GM12878 (cell line): ENCODE measurements around the gene TMEM175. TPM values are rescaled to one million over a fixed set of nuclear protein-coding genes. Genes with fewer than 3 reads are reported as not detected.

ENCODE experiments used
- ATAC-seq: fragments of 200-7000 bp; cut with Tn5 transposase; 3 replicates; pipeline ENCODE4 v1.9.1; 2020; ENCODE audit warnings: mild to moderate bottlenecking, moderate library complexity
- BruUV-seq: library from RNA; stranded (reverse); fragments of 400-500 nt; replicated peaks from 2 replicates; lab custom pipeline; 2021; lab: Mats Ljungman, UMichigan
- CTCF ChIA-PET: fragments of 300-600 bp; sonication (Branson Sonifier 250); formaldehyde crosslinking; extraction: SDS; loops from one replicate; lab custom pipeline; 2021; ENCODE audit warnings: inconsistent platforms; lab: Yijun Ruan, JAX
- POLR2A ChIA-PET: fragments of 350-600 bp; formaldehyde crosslinking; extraction: SDS; loops from one replicate; lab custom pipeline; 2021; ENCODE audit warnings: inconsistent platforms; lab: Charles Lee
- RAD21 ChIA-PET: fragments of 300-600 bp; sonication (Branson Sonifier 250); formaldehyde crosslinking; loops from one replicate; lab custom pipeline; 2023; ENCODE audit warnings: antibody characterized with exemption; ENCODE audit not compliant: unreplicated experiment; lab: Charles Lee
- SMC1A ChIA-PET: fragments of 300-600 bp; sonication (Branson Sonifier 250); formaldehyde crosslinking; loops from one replicate; lab custom pipeline; 2023; ENCODE audit not compliant: unreplicated experiment, uncharacterized antibody; lab: Charles Lee
- DNase-seq: peaks from one replicate; pipeline ENCODE4 v3.0.0-alpha.2; 2011; ENCODE audit warnings: low read depth, low spot score
- FAIRE-seq: peaks from 3 replicates; lab custom pipeline; 2011; peaks lifted over from hg19 to GRCh38; lab: Jason Lieb, UNC
- H2AFZ ChIP-seq: 2 replicates; pipeline ENCODE4 v1.6.0; 2011; ENCODE audit warnings: low read depth, low read length, control low read depth; ENCODE audit not compliant: control insufficient read depth
- H3K27ac ChIP-seq: 2 replicates; pipeline ENCODE4 v1.5.1; 2011; ENCODE audit warnings: control low read depth; ENCODE audit not compliant: control insufficient read depth, insufficient read depth
- H3K27me3 ChIP-seq, 2 experiments: replicated peaks in 1 of 2; 2 replicates each; pipeline versions ENCODE4 v1.6.0 to v1.6.1; 2011; ENCODE audit warnings: low read length in 1 of 2; ENCODE audit not compliant: control insufficient read depth in 2 of 2, insufficient read depth in 2 of 2
- H3K36me3 ChIP-seq, 2 experiments: 2 replicates each; pipeline ENCODE4 v1.5.1; 2011; ENCODE audit warnings: low read length in 1 of 2; ENCODE audit not compliant: control insufficient read depth in 2 of 2, insufficient read depth in 2 of 2
- H3K4me1 ChIP-seq: 2 replicates; pipeline ENCODE4 v1.6.1; 2011; ENCODE audit warnings: mild to moderate bottlenecking, low read length, moderate library complexity, mixed read lengths; ENCODE audit not compliant: control insufficient read depth, insufficient read depth
- H3K4me2 ChIP-seq: 2 replicates; pipeline ENCODE4 v1.6.0; 2011; ENCODE audit warnings: control low read depth; ENCODE audit not compliant: control insufficient read depth, insufficient read depth
- H3K4me3 ChIP-seq: fragments of 200-600 bp; sonication (generic); 2 replicates; pipeline ENCODE4 v1.5.1; 2016
- H3K79me2 ChIP-seq: 2 replicates; pipeline ENCODE4 v1.6.0; 2011; ENCODE audit warnings: low read length; ENCODE audit not compliant: control insufficient read depth, insufficient read depth
- H3K9ac ChIP-seq: 2 replicates; pipeline ENCODE4 v1.8.0; 2011; ENCODE audit warnings: low read length, control low read depth, mixed read lengths; ENCODE audit not compliant: control insufficient read depth, insufficient read depth
- H3K9me3 ChIP-seq: replicated peaks from 3 replicates; pipeline ENCODE4 v1.5.1; 2011; ENCODE audit warnings: mild to moderate bottlenecking, low read length; ENCODE audit not compliant: control insufficient read depth, insufficient read depth
- H4K20me1 ChIP-seq: 2 replicates; pipeline ENCODE4 v1.6.0; 2011; ENCODE audit not compliant: control insufficient read depth, insufficient read depth
- DPF2 ChIP-seq: fragments of 450-650 bp; IDR thresholded peaks from 2 replicates; pipeline ENCODE4 v1.6.1; 2017; ENCODE audit warnings: mild to moderate bottlenecking
- EGR1 ChIP-seq, 2 experiments: IDR thresholded peaks; 1 replicate in 1 of 2; 2 replicates in 1 of 2; pipeline ENCODE4 v1.6.1; 2011 to 2012; ENCODE audit warnings: low read depth in 2 of 2, low read length in 2 of 2, borderline replicate concordance in 1 of 2, mild to moderate bottlenecking in 1 of 2, moderate library complexity in 1 of 2
- ETV6 ChIP-seq, 2 experiments: fragments of 450-650 bp in 1 of 2; IDR thresholded peaks in 1 of 2; conservative IDR thresholded peaks in 1 of 2; 2 replicates each; pipeline ENCODE4 v1.6.1; 2014; ENCODE audit warnings: antibody characterized with exemption in 1 of 2, borderline replicate concordance in 1 of 2, low read depth in 1 of 2, mild to moderate bottlenecking in 1 of 2, moderate library complexity in 1 of 2
- GABPA ChIP-seq: IDR thresholded peaks from 2 replicates; pipeline ENCODE4 v1.6.1; 2014; ENCODE audit warnings: antibody characterized with exemption, low read depth, mild to moderate bottlenecking, inconsistent platforms
- GATAD2B ChIP-seq: fragments of 450-650 bp; conservative IDR thresholded peaks from 2 replicates; pipeline ENCODE4 v1.6.1; 2017; ENCODE audit warnings: low read depth, mild to moderate bottlenecking, moderate library complexity
- MYC ChIP-seq: IDR thresholded peaks from 2 replicates; pipeline ENCODE4 v1.6.1; 2011; ENCODE audit warnings: mild to moderate bottlenecking, low read length, moderate library complexity, inconsistent platforms; ENCODE audit not compliant: insufficient read depth, insufficient replicate concordance, insufficient read length, severe bottlenecking
- NRF1 ChIP-seq: conservative IDR thresholded peaks from 2 replicates; pipeline ENCODE4 v1.6.1; 2011; ENCODE audit warnings: mild to moderate bottlenecking, low read depth, low read length, improper control_type of control experiment
- POLR2A ChIP-seq: IDR thresholded peaks from 2 replicates; pipeline ENCODE4 v1.6.1; 2011; ENCODE audit warnings: low read depth, mild to moderate bottlenecking, low read length
- SMARCA5 ChIP-seq: fragments of 450-650 bp; IDR thresholded peaks from 2 replicates; pipeline ENCODE4 v1.6.1; 2017; ENCODE audit warnings: mild to moderate bottlenecking
- YBX1 ChIP-seq: fragments of 450-650 bp; IDR thresholded peaks from 2 replicates; pipeline ENCODE4 v1.6.1; 2016; ENCODE audit warnings: antibody characterized with exemption
- WGBS: methylation state at CpG from one replicate; pipeline ENCODE4 v1.1.6; 2016; ENCODE audit warnings: low lambda C conversion rate; ENCODE audit not compliant: insufficient replicate concordance, insufficient coverage; ENCODE audit errors: missing lambda C conversion rate; 5-methylcytosine and 5-hydroxymethylcytosine counted together
- in situ Hi-C: fragments of 300-500 bp; cut with MboI; formaldehyde crosslinking; loops from 9 replicates; pipeline ENCODE4 v1.14.3; 2018; ENCODE audit warnings: mixed read lengths
- intact Hi-C: fragments of 100-400 bp; cut with micrococcal nuclease; formaldehyde crosslinking; loops from one replicate; pipeline ENCODE4 v1.14.2; 2022; ENCODE audit not compliant: unreplicated experiment
- polyA plus RNA-seq, 11 experiments: library from polyadenylated mRNA; depleted of rRNA in 4 of 11; unstranded in 6 of 11; stranded (reverse) in 5 of 11; fragments of >200 nt; fragmentation: Nextera tagmentation in 4 of 11; fragmentation: Illumina TruSeq in 1 of 11; extraction: Ambion mirVana in 4 of 11; extraction: Trizol in 1 of 11; gene quantifications; 1 replicate in 1 of 11; 2 replicates in 10 of 11; pipeline versions ENCODE4 v1.2.1 to v1.2.3, GENCODE V29; 2011 to 2016; ENCODE audit warnings: inconsistent platforms in 2 of 11, missing spikeins in 2 of 11, low read depth in 1 of 11
- total RNA-seq, 4 experiments: library from RNA; depleted of rRNA in 3 of 4; stranded (reverse); fragments of >200 nt in 3 of 4; fragmentation: Illumina TruSeq in 1 of 4; extraction: Trizol in 1 of 4; gene quantifications; 2 replicates each; pipeline versions ENCODE4 v1.2.1 to v1.2.3, GENCODE V29; 2013 to 2021
- TF ChIP-seq, protein P1 (sequence below): IDR thresholded peaks from 2 replicates; pipeline ENCODE4 v1.6.1; 2011; ENCODE audit warnings: borderline replicate concordance, low read depth, mild to moderate bottlenecking, moderate library complexity, mixed read lengths, low read length; ENCODE audit not compliant: insufficient read depth; ENCODE audit errors: extremely low read length
- TF ChIP-seq, protein P2 (sequence below): fragments of 450-650 bp; IDR thresholded peaks from 2 replicates; pipeline ENCODE4 v1.6.1; 2017; ENCODE audit warnings: mild to moderate bottlenecking, low read depth, inconsistent platforms; ENCODE audit not compliant: poor library complexity, severe bottlenecking

The TMEM175 gene
- total and polyA plus RNA-seq, 10 of the 15 experiments (the other 5 are each of a cell fraction or from before 2014, with no cell fraction given): 0.11 to 39.5 (median 22.3) TPM

DNA sequence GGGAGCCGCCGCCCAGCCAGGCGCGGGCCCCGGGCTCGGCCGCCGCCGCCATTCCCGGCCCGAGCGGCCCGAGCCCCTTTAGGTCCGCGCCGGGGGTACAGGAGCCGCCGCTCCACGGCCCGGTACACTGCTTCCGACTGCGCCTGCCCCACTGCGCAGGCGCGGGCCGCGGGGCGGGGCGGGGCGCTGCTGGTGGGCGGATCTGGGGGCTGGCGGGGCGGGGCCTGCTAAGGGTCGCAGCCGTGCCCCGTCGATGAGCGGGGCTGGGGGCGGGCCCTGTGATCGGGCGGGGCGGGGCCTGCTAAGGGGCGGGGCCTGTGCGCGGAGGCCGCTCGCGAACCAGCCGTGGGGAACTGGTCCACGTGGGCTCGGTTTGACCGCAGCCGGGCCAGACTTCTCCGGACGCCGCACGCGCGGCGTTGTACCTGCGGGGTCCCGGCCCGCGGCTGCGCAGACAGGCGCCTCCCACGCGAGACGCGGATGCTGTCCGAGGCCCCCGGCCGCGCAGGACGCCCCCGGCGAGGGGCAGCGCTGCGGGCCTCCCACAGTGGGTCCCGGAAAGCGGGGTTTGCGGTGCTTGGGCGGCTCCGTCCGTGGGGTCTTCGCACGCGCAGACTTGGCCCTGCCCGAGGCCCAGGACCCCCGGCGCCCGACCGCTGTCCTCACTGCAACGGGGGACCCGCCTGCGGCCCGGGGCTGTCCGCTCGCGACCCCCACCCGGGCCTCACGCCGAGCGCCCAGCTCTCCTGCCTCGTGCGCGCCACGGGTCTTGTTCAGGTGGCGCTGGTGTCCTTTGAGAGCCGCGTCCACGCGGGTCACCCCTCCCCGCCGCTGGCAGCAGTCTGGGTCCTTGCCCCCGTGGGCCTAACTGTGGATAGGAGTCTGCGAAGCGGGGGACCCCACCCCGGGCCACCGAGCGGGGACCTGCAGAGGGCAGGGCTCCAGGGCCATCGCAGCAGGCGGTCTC is 41.5 kb downstream of the TMEM175 start, which contains the start of gene DGKQ:
Gene DGKQ, minus strand, starts transcription at position 139 of the 967 bp plus-strand sequence. Its CDS starts 87 bp downstream, at position 52.
- ChIA-PET CTCF (no interaction called here), SMC1A (no interaction called here), RAD21 (no interaction called here), POLR2A (no interaction called here)
- intact Hi-C loops (loop anchor here (5.0 kb wide), 1 partner anchor 36 kb away; no protein-coding TSS in a partner anchor), in situ Hi-C loops (no loop called here)
- Histone ChIP-seq H3K79me2 (no peaks in the 10 kb centered on the region), H3K9ac (peak within 1 kb of the TSS; percentile 56; the same call in 1 of the 2 replicates), H3K9me3 (no peaks in the 10 kb centered on the region; the same call in 2 of the 3 replicates), H2AFZ (peak within 1 kb of the TSS; percentile 51), H3K27ac (no peak within 1 kb of the TSS), H3K27me3 (no peaks in the 10 kb centered on the region), H3K4me1 (peaks cover 5% of the 10 kb centered on the region; the same call in 1 of the 2 replicates), H3K4me3 (peak within 1 kb of the TSS; percentile 75), H3K36me3 (no peaks in the 10 kb centered on the region), H4K20me1 (no peaks in the 10 kb centered on the region), H3K4me2 (peak within 1 kb of the TSS; percentile 98)
- TF ChIP-seq NRF1 (peak; percentile 43; the same call in 1 of the 2 replicates), MYC (no peak), YBX1 (no peak), GATAD2B (peak; percentile 67; the same call in 1 of the 2 replicates), POLR2A (peak; percentile 61; the same call in 1 of the 2 replicates), EGR1 (IDR thresholded peaks at IDR 0.05; ENCODE audit: borderline replicate concordance in 1 of 2, low read depth in 2 of 2, low read length in 2 of 2) (0 out of 3 replicates have a peak, but pooled peaks of 1 of the 2 experiments have one; percentile 39), ETV6 (conservative IDR thresholded peaks at IDR 0.05 in 1 of 2, IDR thresholded peaks at IDR 0.05 in 1 of 2; ENCODE audit: borderline replicate concordance in 1 of 2, low read depth in 1 of 2) (no peak), GABPA (no peak), SMARCA5 (peak; percentile 39; the same call in 1 of the 2 replicates), DPF2 (peak; percentile 9; the same call in 1 of the 2 replicates)
- TF ChIP-seq, protein P1, sequence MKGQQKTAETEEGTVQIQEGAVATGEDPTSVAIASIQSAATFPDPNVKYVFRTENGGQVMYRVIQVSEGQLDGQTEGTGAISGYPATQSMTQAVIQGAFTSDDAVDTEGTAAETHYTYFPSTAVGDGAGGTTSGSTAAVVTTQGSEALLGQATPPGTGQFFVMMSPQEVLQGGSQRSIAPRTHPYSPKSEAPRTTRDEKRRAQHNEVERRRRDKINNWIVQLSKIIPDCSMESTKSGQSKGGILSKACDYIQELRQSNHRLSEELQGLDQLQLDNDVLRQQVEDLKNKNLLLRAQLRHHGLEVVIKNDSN: peak; percentile 31
- TF ChIP-seq, protein P2, sequence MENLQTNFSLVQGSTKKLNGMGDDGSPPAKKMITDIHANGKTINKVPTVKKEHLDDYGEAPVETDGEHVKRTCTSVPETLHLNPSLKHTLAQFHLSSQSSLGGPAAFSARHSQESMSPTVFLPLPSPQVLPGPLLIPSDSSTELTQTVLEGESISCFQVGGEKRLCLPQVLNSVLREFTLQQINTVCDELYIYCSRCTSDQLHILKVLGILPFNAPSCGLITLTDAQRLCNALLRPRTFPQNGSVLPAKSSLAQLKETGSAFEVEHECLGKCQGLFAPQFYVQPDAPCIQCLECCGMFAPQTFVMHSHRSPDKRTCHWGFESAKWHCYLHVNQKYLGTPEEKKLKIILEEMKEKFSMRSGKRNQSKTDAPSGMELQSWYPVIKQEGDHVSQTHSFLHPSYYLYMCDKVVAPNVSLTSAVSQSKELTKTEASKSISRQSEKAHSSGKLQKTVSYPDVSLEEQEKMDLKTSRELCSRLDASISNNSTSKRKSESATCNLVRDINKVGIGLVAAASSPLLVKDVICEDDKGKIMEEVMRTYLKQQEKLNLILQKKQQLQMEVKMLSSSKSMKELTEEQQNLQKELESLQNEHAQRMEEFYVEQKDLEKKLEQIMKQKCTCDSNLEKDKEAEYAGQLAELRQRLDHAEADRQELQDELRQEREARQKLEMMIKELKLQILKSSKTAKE: no peak
- no peak for FAIRE-seq
- no TSS peak for BruUV-seq
- ATAC-seq: peak; percentile 88
- 47% methylated on average over 66 of the region's 123 CpGs for WGBS
- no peak for DNase-seq
